Muscle of leg (tissue), 11 donors: ENCODE measurements around the gene GALNT10. TPM values are rescaled to one million over a fixed set of nuclear protein-coding genes. Genes with fewer than 3 reads are reported as not detected.

ENCODE experiments used
- DNase-seq: peaks from one replicate; pipeline ENCODE4 v3.0.0; 2013
- H3K27ac ChIP-seq: one replicate; pipeline ENCODE4 v1.5.1; 2013; ENCODE audit warnings: mild to moderate bottlenecking, low read length, control low read depth
- H3K27me3 ChIP-seq: one replicate; pipeline ENCODE4 v1.6.1; 2013; ENCODE audit warnings: low read length; ENCODE audit not compliant: control insufficient read depth, insufficient read depth
- H3K36me3 ChIP-seq: one replicate; pipeline ENCODE4 v1.6.1; 2013; ENCODE audit warnings: low read length; ENCODE audit not compliant: control insufficient read depth, insufficient read depth
- H3K4me1 ChIP-seq: one replicate; pipeline ENCODE4 v1.6.1; 2013; ENCODE audit warnings: low read length; ENCODE audit not compliant: control insufficient read depth, insufficient read depth
- H3K4me3 ChIP-seq: one replicate; pipeline ENCODE4 v1.5.1; 2013; ENCODE audit warnings: low read length, control low read depth
- H3K9me3 ChIP-seq: replicated peaks from 2 replicates; pipeline ENCODE4 v1.6.1; 2013; ENCODE audit warnings: low read depth, low read length; ENCODE audit not compliant: control insufficient read depth
- WGBS: methylation state at CpG from one replicate; pipeline ENCODE4 v1.1.5; 2013; ENCODE audit warnings: missing lambda C conversion rate; ENCODE audit not compliant: insufficient coverage; 5-methylcytosine and 5-hydroxymethylcytosine counted together
- polyA plus RNA-seq, 8 donors: library from polyadenylated mRNA; unstranded; fragments of 120-200 nt; gene quantifications; one replicate each; pipeline versions ENCODE4 v1.2.1 to v1.2.3, GENCODE V29; 2013; ENCODE audit warnings: inconsistent platforms in 1 of 8, low replicate concordance in 1 of 8; ENCODE audit not compliant: insufficient read length in 8 of 8, insufficient read depth in 1 of 8
- total RNA-seq: library from RNA; stranded (reverse); fragments of 120-200 nt; gene quantifications from one replicate; pipeline ENCODE4 v1.2.4, GENCODE V29; 2013

GALNT10 gene
- total and polyA plus RNA-seq, 9 donors, result 16.6 to 27.8 (median 20.5) TPM

DNA sequence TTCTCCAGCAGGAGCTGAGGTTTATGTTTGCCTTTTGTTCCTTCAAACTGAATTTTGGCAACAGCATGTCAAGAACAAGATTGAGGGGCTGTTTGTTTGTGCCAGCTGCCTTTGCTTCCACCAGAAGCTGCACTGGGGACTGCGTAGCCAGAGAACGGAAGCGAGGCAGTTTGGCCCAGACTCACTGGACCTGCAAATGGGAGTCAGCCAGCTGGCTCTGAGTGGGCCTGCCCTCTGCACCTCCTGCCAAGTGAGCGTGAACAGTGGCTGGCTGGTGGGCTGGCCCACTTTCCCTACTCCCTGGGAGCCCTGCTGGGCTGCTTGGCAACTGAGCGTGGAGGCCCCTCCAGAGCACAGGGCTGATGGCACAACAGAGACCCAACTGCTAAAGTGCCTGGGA is 111.6 kb downstream of the GALNT10 start:
- H3K9me3 ChIP-seq, result peaks cover 10% of the 10 kb centered on the region
- WGBS, result 30% methylated on average over 5 of the region's 5 CpGs
- H3K27ac ChIP-seq, result no peak overlapping the region
- H3K36me3 ChIP-seq, result peaks cover 7% of the 10 kb centered on the region
- H3K4me1 ChIP-seq, result peaks cover 5% of the 10 kb centered on the region
- H3K27me3 ChIP-seq, result no peaks in the 10 kb centered on the region
- H3K4me3 ChIP-seq, result no peak overlapping the region
- peak; percentile 75 for DNase-seq

DNA sequence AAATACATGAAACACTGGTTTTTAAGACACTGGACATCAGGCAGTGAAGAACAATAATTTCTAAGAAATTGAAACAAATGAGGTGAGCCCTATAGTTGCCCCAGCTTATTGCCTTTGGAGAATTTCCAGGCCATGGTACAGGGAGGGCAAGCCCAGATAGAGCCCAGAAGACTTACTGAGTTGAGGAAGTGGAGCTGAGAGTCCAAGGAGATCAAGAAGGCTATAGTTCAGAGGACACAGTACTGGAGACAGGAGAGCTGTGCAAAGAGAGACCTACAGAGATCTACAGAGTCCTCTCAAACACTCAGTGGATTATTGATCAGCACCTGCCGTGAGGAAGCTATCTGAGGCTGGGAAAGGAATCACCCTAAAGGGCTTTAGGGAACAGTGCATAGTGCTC is 112.6 kb downstream of the GALNT10 start:
- H3K4me1 ChIP-seq, result peaks cover 5% of the 10 kb centered on the region
- H3K4me3 ChIP-seq, result no peak overlapping the region
- H3K27ac ChIP-seq, result no peak overlapping the region
- H3K9me3 ChIP-seq, result peaks cover 10% of the 10 kb centered on the region
- no CpG with 5 or more reads among the region's 1 CpG for WGBS
- no peaks in the 10 kb centered on the region for H3K27me3 ChIP-seq
- no peak for DNase-seq
- peaks cover 4% of the 10 kb centered on the region for H3K36me3 ChIP-seq

DNA sequence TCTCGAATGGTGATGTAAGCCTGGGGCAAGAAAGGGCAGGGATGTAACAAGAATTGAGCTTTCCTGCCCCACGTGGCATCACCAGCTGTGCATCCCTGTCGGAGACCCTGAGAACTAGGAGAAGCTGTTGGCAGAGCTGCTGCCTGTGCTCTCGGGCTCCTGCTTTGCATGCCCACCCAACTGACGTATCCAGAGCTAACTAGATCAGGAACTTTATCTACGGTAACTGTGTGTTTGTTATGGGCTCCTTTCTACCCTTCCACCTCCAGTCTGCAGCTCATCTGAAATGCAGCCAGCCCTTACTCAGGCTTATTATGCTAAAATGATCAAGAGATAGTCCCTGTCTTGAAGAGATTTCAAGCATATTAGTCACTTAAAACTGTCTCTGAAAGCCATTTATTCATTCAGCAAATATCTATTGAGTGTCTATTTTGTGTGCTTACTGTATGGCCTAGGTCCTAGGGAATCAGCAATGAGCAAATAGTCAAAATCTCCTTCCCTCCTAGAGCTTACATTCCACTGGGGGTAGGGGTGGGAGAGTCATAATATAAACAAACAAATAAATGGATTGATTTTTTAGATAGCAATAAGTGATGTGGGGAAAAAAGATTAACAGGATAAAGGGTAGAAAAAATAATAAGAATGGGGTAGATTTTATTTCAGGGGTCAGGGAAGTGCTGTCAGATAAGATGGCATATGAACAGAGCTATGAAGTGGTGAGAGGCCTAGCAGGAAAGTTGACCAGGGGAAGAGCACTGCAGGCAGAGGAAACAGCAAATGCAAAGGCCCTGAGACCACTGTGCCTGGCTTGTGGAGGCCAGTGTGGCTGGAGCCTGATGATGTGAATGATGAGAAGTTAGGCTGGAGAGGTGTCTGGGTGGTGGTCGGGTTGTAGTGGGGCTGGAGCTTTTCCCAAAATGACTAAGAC is 118.2 kb downstream of the GALNT10 start:
- no peaks in the 10 kb centered on the region for H3K36me3 ChIP-seq
- H3K27me3 ChIP-seq, result no peaks in the 10 kb centered on the region
- H3K4me3 ChIP-seq, result no peak overlapping the region
- H3K4me1 ChIP-seq, result no peaks in the 10 kb centered on the region
- H3K27ac ChIP-seq, result no peak overlapping the region
- peaks cover 10% of the 10 kb centered on the region for H3K9me3 ChIP-seq
- 76% methylated on average over 4 of the region's 7 CpGs for WGBS
- DNase-seq, result no peak

DNA sequence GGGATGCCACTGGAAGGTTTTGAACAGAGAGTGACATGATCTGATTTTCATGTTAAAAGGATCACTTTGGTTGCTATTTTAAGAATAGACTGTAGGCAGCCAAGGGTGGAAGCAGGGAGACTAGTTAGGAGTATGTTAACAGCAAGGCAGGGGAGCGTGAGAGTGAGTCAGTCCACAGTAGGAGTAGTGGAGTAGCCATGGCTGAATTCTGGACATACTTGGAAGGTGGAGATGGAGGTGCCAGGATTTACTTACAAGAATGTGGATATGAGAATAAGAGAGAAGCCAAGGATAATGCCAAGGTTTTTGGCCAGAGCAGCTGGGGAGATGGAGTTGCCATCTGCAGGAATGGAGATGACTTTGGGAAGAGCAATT is 118.8 kb downstream of the GALNT10 start:
- no peaks in the 10 kb centered on the region for H3K27me3 ChIP-seq
- no peak overlapping the region for H3K27ac ChIP-seq
- no peak overlapping the region for H3K4me3 ChIP-seq
- 73% methylated on average over 1 of the region's 1 CpG for WGBS
- H3K36me3 ChIP-seq, result no peaks in the 10 kb centered on the region
- H3K9me3 ChIP-seq, result peaks cover 10% of the 10 kb centered on the region
- no peaks in the 10 kb centered on the region for H3K4me1 ChIP-seq
- DNase-seq, result no peak

DNA sequence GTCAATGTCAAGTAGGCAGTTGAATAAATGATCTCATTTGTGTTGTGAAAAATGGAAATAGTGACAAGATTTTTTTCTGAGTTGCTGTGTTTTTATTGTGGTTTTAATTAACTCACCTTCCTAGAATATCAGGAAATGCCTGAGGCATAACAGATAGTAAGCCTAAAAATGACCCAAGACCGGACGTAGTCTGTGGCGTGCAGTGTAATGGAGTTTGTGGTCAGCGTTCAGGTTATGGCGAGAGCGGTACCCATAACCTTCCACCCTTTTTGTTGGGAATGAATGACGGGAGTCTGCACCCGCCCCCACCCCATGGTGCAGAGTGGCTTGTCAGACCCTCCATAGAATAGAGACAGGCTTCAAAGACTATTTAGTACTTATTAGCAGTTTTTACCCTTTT is 119.3 kb downstream of the GALNT10 start:
- H3K36me3 ChIP-seq, result no peaks in the 10 kb centered on the region
- no peak overlapping the region for H3K27ac ChIP-seq
- no peaks in the 10 kb centered on the region for H3K27me3 ChIP-seq
- no peak for DNase-seq
- no peak overlapping the region for H3K4me3 ChIP-seq
- peaks cover 7% of the 10 kb centered on the region for H3K9me3 ChIP-seq
- no peaks in the 10 kb centered on the region for H3K4me1 ChIP-seq
- WGBS, result 100% methylated on average over 1 of the region's 8 CpGs

DNA sequence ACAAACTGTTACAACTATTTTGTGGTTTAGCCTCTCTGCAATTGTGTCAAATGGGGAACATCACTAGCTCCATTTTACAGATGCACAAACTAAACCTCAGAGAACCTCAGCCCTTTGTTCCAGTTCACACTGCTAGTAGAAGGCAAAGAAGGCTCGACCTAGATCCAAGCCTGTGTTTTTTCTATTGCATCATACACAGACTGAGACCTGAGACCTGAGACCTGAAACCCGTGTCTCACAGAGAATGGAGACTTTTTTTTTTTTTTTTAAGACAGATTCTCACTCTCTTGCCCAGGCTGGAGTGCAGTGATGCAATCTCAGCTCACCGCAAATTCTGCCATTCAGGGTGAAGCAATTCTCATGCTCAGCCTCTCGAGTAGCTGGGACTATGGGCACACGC is 120.8 kb downstream of the GALNT10 start:
- no peak overlapping the region for H3K4me3 ChIP-seq
- H3K27me3 ChIP-seq, result no peaks in the 10 kb centered on the region
- H3K4me1 ChIP-seq, result no peaks in the 10 kb centered on the region
- H3K27ac ChIP-seq, result no peak overlapping the region
- no peak for DNase-seq
- 100% methylated on average over 3 of the region's 5 CpGs for WGBS
- no peaks in the 10 kb centered on the region for H3K36me3 ChIP-seq
- H3K9me3 ChIP-seq, result no peaks in the 10 kb centered on the region

DNA sequence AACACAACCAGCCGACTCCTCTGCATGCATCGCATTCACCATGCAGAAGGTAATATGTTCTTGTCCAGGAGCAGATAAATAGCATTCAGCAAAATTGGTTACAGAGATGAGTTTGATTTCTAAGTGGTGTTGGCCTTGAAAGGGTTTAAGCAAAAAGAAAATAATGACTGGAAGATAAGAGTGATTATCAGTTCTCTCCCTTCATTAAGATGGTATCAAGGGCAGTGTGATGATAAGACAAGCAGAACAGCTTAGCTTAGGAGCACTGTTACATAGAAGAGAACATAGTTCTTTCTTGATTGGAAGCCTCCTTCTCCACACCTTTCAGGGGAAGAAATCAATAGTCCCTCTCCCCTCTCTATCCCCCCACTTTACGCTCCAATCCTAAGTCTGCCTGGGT is 121.5 kb downstream of the GALNT10 start:
- Histone ChIP-seq H3K27ac (no peak overlapping the region), H3K27me3 (no peaks in the 10 kb centered on the region), H3K36me3 (no peaks in the 10 kb centered on the region), H3K4me3 (no peak overlapping the region), H3K4me1 (no peaks in the 10 kb centered on the region), H3K9me3 (no peaks in the 10 kb centered on the region)
- DNase-seq, result no peak
- 100% methylated on average over 1 of the region's 3 CpGs for WGBS

DNA sequence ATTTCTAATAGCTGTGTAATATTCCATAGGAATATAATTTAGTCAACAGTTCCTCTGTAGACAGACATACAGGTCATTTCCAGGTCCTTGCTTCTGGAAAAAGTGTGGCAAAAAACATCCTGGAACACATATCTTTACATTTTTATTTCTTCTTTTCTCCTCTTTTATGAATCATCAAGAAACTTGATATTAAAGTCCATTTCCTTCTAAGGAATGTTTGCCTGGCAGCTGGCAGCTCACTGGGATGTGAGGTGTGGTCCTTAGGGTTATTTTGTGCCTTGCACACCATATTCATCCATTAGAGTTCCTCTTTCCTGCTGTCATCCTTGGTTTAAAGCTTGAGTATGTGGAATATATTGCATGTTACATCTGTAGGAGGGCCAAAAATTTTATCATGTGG is 122.0 kb downstream of the GALNT10 start:
- no peak for DNase-seq
- no peak overlapping the region for H3K4me3 ChIP-seq
- no peaks in the 10 kb centered on the region for H3K9me3 ChIP-seq
- H3K27ac ChIP-seq, result no peak overlapping the region
- H3K36me3 ChIP-seq, result no peaks in the 10 kb centered on the region
- H3K27me3 ChIP-seq, result no peaks in the 10 kb centered on the region
- no peaks in the 10 kb centered on the region for H3K4me1 ChIP-seq

DNA sequence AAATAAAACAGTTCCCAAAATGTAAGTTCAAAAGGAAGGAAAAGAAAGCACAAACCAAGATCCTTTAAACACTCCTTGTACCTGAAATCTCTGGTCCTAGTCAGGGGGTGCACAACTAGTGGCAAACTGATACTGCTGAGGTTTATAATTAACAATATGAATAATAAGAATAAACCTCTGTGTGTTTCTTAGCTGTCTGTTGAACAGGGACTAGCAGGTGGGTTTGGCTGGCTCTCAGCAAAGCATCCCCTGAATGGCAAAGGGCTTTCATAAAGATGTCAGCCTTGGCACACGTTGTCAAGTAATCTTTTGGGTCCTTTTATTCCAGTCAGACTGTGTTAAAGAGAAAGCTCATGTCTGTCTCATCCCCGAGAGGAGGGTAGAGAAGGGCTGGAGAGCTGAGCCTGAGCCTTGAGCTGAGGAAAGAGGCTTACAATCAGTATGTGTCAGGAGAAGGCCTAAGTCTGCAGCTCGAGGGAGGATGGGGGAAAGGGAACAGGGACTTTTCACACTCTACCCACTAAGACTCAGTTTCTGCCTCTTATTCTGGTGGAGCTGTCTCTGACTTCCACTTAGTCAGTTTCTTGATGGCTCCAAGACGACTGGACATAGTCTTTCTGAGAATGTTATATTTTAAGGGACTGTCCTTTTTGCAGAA is 123.0 kb downstream of the GALNT10 start:
- no peak overlapping the region for H3K27ac ChIP-seq
- no peaks in the 10 kb centered on the region for H3K9me3 ChIP-seq
- no peaks in the 10 kb centered on the region for H3K27me3 ChIP-seq
- no peak for DNase-seq
- 80% methylated on average over 2 of the region's 4 CpGs for WGBS
- no peaks in the 10 kb centered on the region for H3K36me3 ChIP-seq
- H3K4me3 ChIP-seq, result no peak overlapping the region
- no peaks in the 10 kb centered on the region for H3K4me1 ChIP-seq

DNA sequence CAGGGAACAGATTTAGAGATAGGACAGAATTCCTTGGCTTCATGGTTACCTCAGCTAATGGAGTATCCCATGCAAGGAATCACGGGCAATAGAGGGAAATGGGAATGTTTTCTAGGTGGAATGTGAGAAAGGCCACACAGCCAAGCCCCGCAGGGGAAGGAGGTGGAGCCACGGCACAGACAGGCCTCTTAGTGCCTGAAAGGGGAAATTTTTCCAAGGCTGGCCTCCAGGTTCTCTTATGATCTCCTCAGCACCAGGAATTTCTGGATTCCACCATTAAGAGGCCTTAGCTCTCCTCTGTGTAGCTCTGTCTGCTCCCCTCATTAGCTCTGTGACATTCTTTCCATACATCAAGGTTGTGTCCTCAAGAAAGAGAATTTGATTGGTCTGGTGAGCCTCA is 124.7 kb downstream of the GALNT10 start:
- WGBS, result 65% methylated on average over 2 of the region's 3 CpGs
- no peak for DNase-seq
- H3K9me3 ChIP-seq, result no peaks in the 10 kb centered on the region
- H3K36me3 ChIP-seq, result no peaks in the 10 kb centered on the region
- H3K27me3 ChIP-seq, result no peaks in the 10 kb centered on the region
- H3K27ac ChIP-seq, result no peak overlapping the region
- H3K4me1 ChIP-seq, result peaks cover 5% of the 10 kb centered on the region
- H3K4me3 ChIP-seq, result no peak overlapping the region
